ENCODE results near the gene MMS22L. TPM values are rescaled to one million over a fixed set of nuclear protein-coding genes. Genes with fewer than 3 reads are reported as not detected.

The MMS22L gene
- polyA plus RNA-seq, 1 donor from 2014 or later, result 8.3 TPM

DNA sequence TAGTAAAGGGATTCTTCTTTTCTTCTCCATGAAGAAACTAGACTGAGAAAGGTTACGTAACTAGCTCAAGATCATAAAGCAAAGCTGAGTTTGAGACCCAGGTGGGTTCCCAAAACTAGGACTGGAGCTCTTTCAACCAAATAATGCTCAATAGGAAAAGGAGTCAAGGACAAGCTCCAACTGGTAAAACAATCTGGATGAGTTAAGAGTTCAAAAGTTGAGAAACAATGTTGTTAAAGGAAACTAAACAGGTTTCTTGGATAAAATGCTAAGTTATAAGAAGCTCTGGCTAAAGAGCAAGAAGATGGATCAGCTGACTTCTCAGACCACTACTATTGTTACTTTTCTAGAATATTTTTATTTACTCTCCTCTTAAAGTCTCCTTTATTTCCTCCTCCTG lies 137.3 kb downstream of the MMS22L start:
- Histone ChIP-seq H4K20me1 (ENCODE audit: insufficient read depth) (no peaks in the 10 kb centered on the region), H3K27me3 (ENCODE audit: insufficient read depth, low read depth, low read length) (no peaks in the 10 kb centered on the region), H3K79me2 (replicated peaks; ENCODE audit: insufficient read depth, low read length) (no peaks in the 10 kb centered on the region), H2AFZ (ENCODE audit: low read depth, low read length) (no peak overlapping the region), H3K9me2 (ENCODE audit: insufficient read depth, low read length) (no peaks in the 10 kb centered on the region), H3K27ac (ENCODE audit: low read length) (no peak overlapping the region), H3K4me3 (ENCODE audit: low read length) (no peak overlapping the region), H3K9me3 (ENCODE audit: low read length) (no peaks in the 10 kb centered on the region), H3K9ac (ENCODE audit: low read length) (no peak overlapping the region), H3K4me2 (ENCODE audit: low read length) (no peak overlapping the region), H3F3A (ENCODE audit: insufficient read depth, low read length, poor library complexity, severe bottlenecking) (no peaks in the 10 kb centered on the region), H3K36me3 (ENCODE audit: insufficient read depth, low read length) (no peaks in the 10 kb centered on the region)
- TF ChIP-seq RAD21 (conservative IDR thresholded peaks at IDR 0.05), result no peak
- TF ChIP-seq, protein P1, sequence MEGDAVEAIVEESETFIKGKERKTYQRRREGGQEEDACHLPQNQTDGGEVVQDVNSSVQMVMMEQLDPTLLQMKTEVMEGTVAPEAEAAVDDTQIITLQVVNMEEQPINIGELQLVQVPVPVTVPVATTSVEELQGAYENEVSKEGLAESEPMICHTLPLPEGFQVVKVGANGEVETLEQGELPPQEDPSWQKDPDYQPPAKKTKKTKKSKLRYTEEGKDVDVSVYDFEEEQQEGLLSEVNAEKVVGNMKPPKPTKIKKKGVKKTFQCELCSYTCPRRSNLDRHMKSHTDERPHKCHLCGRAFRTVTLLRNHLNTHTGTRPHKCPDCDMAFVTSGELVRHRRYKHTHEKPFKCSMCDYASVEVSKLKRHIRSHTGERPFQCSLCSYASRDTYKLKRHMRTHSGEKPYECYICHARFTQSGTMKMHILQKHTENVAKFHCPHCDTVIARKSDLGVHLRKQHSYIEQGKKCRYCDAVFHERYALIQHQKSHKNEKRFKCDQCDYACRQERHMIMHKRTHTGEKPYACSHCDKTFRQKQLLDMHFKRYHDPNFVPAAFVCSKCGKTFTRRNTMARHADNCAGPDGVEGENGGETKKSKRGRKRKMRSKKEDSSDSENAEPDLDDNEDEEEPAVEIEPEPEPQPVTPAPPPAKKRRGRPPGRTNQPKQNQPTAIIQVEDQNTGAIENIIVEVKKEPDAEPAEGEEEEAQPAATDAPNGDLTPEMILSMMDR (IDR thresholded peaks at IDR 0.05; ENCODE audit: poor library complexity, severe bottlenecking), result no peak
- TF ChIP-seq POLR2AphosphoS5 (IDR thresholded peaks at IDR 0.05), result no peak
- TF ChIP-seq TAF1 (IDR thresholded peaks at IDR 0.05; ENCODE audit: low read depth), result no peak
- no peak for TF ChIP-seq SMC3 (conservative IDR thresholded peaks at IDR 0.05; ENCODE audit: poor library complexity)
- TF ChIP-seq, protein P2, sequence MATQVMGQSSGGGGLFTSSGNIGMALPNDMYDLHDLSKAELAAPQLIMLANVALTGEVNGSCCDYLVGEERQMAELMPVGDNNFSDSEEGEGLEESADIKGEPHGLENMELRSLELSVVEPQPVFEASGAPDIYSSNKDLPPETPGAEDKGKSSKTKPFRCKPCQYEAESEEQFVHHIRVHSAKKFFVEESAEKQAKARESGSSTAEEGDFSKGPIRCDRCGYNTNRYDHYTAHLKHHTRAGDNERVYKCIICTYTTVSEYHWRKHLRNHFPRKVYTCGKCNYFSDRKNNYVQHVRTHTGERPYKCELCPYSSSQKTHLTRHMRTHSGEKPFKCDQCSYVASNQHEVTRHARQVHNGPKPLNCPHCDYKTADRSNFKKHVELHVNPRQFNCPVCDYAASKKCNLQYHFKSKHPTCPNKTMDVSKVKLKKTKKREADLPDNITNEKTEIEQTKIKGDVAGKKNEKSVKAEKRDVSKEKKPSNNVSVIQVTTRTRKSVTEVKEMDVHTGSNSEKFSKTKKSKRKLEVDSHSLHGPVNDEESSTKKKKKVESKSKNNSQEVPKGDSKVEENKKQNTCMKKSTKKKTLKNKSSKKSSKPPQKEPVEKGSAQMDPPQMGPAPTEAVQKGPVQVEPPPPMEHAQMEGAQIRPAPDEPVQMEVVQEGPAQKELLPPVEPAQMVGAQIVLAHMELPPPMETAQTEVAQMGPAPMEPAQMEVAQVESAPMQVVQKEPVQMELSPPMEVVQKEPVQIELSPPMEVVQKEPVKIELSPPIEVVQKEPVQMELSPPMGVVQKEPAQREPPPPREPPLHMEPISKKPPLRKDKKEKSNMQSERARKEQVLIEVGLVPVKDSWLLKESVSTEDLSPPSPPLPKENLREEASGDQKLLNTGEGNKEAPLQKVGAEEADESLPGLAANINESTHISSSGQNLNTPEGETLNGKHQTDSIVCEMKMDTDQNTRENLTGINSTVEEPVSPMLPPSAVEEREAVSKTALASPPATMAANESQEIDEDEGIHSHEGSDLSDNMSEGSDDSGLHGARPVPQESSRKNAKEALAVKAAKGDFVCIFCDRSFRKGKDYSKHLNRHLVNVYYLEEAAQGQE (IDR thresholded peaks at IDR 0.05; ENCODE audit: borderline replicate concordance), result no peak
- TF ChIP-seq EP300 (conservative IDR thresholded peaks at IDR 0.05; ENCODE audit: poor library complexity, severe bottlenecking), result no peak
- no peak for TF ChIP-seq MXI1 (conservative IDR thresholded peaks at IDR 0.05; ENCODE audit: poor library complexity, severe bottlenecking)
- no peak for TF ChIP-seq EZH2 (IDR thresholded peaks at IDR 0.05; ENCODE audit: borderline replicate concordance, insufficient read depth, low read length, poor library complexity, severe bottlenecking)

DNA sequence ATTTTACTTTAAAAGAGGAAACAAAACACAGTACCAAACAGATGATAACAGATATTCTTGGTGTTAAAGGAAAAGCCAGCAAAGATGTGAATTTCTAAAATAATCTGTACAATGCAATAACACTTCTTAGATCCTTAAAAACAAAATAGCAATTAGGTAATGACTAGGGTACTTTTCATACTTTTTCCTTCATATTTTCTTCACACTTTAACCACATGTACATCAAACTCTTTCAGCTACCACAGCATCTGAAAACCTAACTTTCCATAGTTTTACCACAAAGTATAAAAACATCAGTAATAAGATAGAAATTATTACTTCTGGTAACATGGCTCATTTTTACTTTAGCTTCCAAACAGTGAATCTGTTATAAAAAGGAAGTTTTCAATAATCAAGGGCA lies 141.3 kb downstream of the MMS22L start:
- H3K27me3 ChIP-seq (ENCODE audit: insufficient read depth, low read depth, low read length), result no peaks in the 10 kb centered on the region
- TF ChIP-seq POLR2AphosphoS5 (IDR thresholded peaks at IDR 0.05) (no peak), RAD21 (conservative IDR thresholded peaks at IDR 0.05) (no peak), SMC3 (conservative IDR thresholded peaks at IDR 0.05; ENCODE audit: poor library complexity) (no peak), MXI1 (conservative IDR thresholded peaks at IDR 0.05; ENCODE audit: poor library complexity, severe bottlenecking) (no peak), EP300 (conservative IDR thresholded peaks at IDR 0.05; ENCODE audit: poor library complexity, severe bottlenecking) (no peak), EZH2 (IDR thresholded peaks at IDR 0.05; ENCODE audit: borderline replicate concordance, insufficient read depth, low read length, poor library complexity, severe bottlenecking) (no peak), TAF1 (IDR thresholded peaks at IDR 0.05; ENCODE audit: low read depth) (no peak)
- TF ChIP-seq, protein P2 (IDR thresholded peaks at IDR 0.05; ENCODE audit: borderline replicate concordance), result no peak
- TF ChIP-seq, protein P1 (IDR thresholded peaks at IDR 0.05; ENCODE audit: poor library complexity, severe bottlenecking), result no peak
- no peak overlapping the region for H3K9ac ChIP-seq (ENCODE audit: low read length)
- H3K27ac ChIP-seq (ENCODE audit: low read length), result no peak overlapping the region
- H3K9me2 ChIP-seq (ENCODE audit: insufficient read depth, low read length), result no peaks in the 10 kb centered on the region
- no peaks in the 10 kb centered on the region for H3K36me3 ChIP-seq (ENCODE audit: insufficient read depth, low read length)
- H3K4me2 ChIP-seq (ENCODE audit: low read length), result no peak overlapping the region
- no peaks in the 10 kb centered on the region for H4K20me1 ChIP-seq (ENCODE audit: insufficient read depth)
- H3F3A ChIP-seq (ENCODE audit: insufficient read depth, low read length, poor library complexity, severe bottlenecking), result no peaks in the 10 kb centered on the region
- no peak overlapping the region for H2AFZ ChIP-seq (ENCODE audit: low read depth, low read length)
- no peaks in the 10 kb centered on the region for H3K79me2 ChIP-seq (replicated peaks; ENCODE audit: insufficient read depth, low read length)
- H3K4me3 ChIP-seq (ENCODE audit: low read length), result no peak overlapping the region
- H3K9me3 ChIP-seq (ENCODE audit: low read length), result no peaks in the 10 kb centered on the region

Data from neural cell (in vitro differentiated cells).